HepG2 (cell line): Measurements from ENCODE around the gene HSDL1. TPM values are rescaled to one million over a fixed set of nuclear protein-coding genes. Genes with fewer than 3 reads are reported as not detected.

Experiments used
- ATAC-seq: fragments of 200-7000 bp; cut with Tn5 transposase; 3 replicates; pipeline ENCODE4 v1.9.1; 2020; ENCODE audit warnings: mild to moderate bottlenecking, moderate library complexity
- BruUV-seq: library from RNA; stranded (reverse); fragments of 400-500 nt; replicated peaks from 2 replicates; lab custom pipeline; 2021; lab: Mats Ljungman, UMichigan
- CTCF ChIA-PET: fragments of 300-600 bp; formaldehyde crosslinking; extraction: SDS; loops from one replicate; lab custom pipeline; 2021; ENCODE audit warnings: low total read pairs, inconsistent platforms, low intra/inter-chr PET ratio; lab: Yijun Ruan, JAX
- POLR2A ChIA-PET: fragments of 350-600 bp; sonication (Branson Sonifier 250); formaldehyde crosslinking; loops from one replicate; lab custom pipeline; 2020; ENCODE audit warnings: antibody characterized with exemption, inconsistent platforms; lab: Yijun Ruan, JAX
- DNase-seq: peaks from one replicate; pipeline ENCODE4 v3.0.0-alpha.2; 2015; ENCODE audit warnings: low spot score
- FAIRE-seq: peaks from 3 replicates; lab custom pipeline; 2011; peaks lifted over from hg19 to GRCh38; lab: Jason Lieb, UNC
- H2AFZ ChIP-seq: one replicate; pipeline ENCODE4 v1.6.1; 2011; ENCODE audit warnings: low read length, inconsistent platforms
- H3K27ac ChIP-seq: fragments of 300-600 bp; 3 replicates; pipeline ENCODE4 v1.8.0; 2011; ENCODE audit warnings: mixed run types, mild to moderate bottlenecking, mixed read lengths, low read length, inconsistent platforms; ENCODE audit not compliant: insufficient read depth; ENCODE audit errors: extremely low read length
- H3K27me3 ChIP-seq, 2 experiments: fragments of 200-600 bp in 1 of 2; 2 replicates in 1 of 2; 3 replicates in 1 of 2; pipeline versions ENCODE4 v1.6.0 to v1.8.0; 2011; ENCODE audit warnings: low read length in 2 of 2, mild to moderate bottlenecking in 2 of 2, moderate library complexity in 2 of 2, inconsistent platforms in 1 of 2; ENCODE audit not compliant: insufficient read depth in 2 of 2, control insufficient read depth in 1 of 2
- H3K36me3 ChIP-seq, 2 experiments: fragments of 200-600 bp in 1 of 2; replicated peaks in 1 of 2; 2 replicates in 1 of 2; 3 replicates in 1 of 2; pipeline versions ENCODE4 v1.5.1 to v1.8.0; 2011; ENCODE audit warnings: low read length in 2 of 2, inconsistent platforms in 1 of 2; ENCODE audit not compliant: insufficient read depth in 2 of 2, control insufficient read depth in 1 of 2
- H3K4me1 ChIP-seq: 2 replicates; pipeline ENCODE4 v1.5.1; 2012; ENCODE audit warnings: low read length, inconsistent platforms; ENCODE audit not compliant: insufficient read depth
- H3K4me2 ChIP-seq: 2 replicates; pipeline ENCODE4 v1.6.0; 2011; ENCODE audit warnings: low read depth, low read length, inconsistent platforms
- H3K4me3 ChIP-seq, 3 experiments: fragments of 200-600 bp in 1 of 3; sonication (generic), shearing (Covaris generic) in 1 of 3; replicated peaks in 1 of 3; 2 replicates each; pipeline ENCODE4 v1.5.1; 2011 to 2016; ENCODE audit warnings: low read length in 3 of 3, inconsistent platforms in 2 of 3, low read depth in 2 of 3, mild to moderate bottlenecking in 2 of 3, control low read depth in 1 of 3, mixed read lengths in 1 of 3; ENCODE audit not compliant: insufficient read depth in 1 of 3
- H3K79me2 ChIP-seq: one replicate; pipeline ENCODE4 v1.6.1; 2011; ENCODE audit warnings: low read length, inconsistent platforms; ENCODE audit not compliant: insufficient read depth
- H3K9ac ChIP-seq: 2 replicates; pipeline ENCODE4 v1.6.0; 2011; ENCODE audit warnings: mild to moderate bottlenecking, low read depth, low read length, inconsistent platforms; ENCODE audit not compliant: insufficient read depth
- H3K9me3 ChIP-seq: 2 replicates; pipeline ENCODE4 v1.5.1; 2012; ENCODE audit warnings: mild to moderate bottlenecking, low read length
- H4K20me1 ChIP-seq: 2 replicates; pipeline ENCODE4 v1.6.0; 2011; ENCODE audit warnings: inconsistent platforms, mild to moderate bottlenecking, low read length, moderate library complexity; ENCODE audit not compliant: insufficient read depth
- ARID5B ChIP-seq: IDR thresholded peaks from 2 replicates; pipeline ENCODE4 v1.4.0; 2020; ENCODE audit warnings: mild to moderate bottlenecking, missing genetic modification reagents
- CEBPB ChIP-seq: IDR thresholded peaks from 2 replicates; pipeline ENCODE4 v1.6.1; 2011; ENCODE audit warnings: low read depth, low read length, improper control_type of control experiment, borderline replicate concordance
- ETV6 ChIP-seq: sonication (generic); formaldehyde crosslinking; conservative IDR thresholded peaks from 2 replicates; pipeline ENCODE4 v1.4.0; 2020; ENCODE audit warnings: missing genetic modification reagents
- GTF2F1 ChIP-seq: fragments of 150-350 bp; IDR thresholded peaks from 2 replicates; pipeline ENCODE4 v1.6.1; 2014; ENCODE audit warnings: low read length
- IRX3 ChIP-seq: sonication (generic); formaldehyde crosslinking; IDR thresholded peaks from 2 replicates; pipeline ENCODE4 v1.8.1; 2023; ENCODE audit warnings: mild to moderate bottlenecking, low read depth, missing genetic modification reagents, borderline replicate concordance
- SIN3A ChIP-seq: IDR thresholded peaks from 2 replicates; pipeline ENCODE4 v1.6.1; 2011; ENCODE audit warnings: low read depth, mild to moderate bottlenecking, control low read depth, low read length, borderline replicate concordance
- SNAPC2 ChIP-seq: sonication (generic); formaldehyde crosslinking; IDR thresholded peaks from 2 replicates; pipeline ENCODE4 v1.8.1; 2022; ENCODE audit warnings: mild to moderate bottlenecking, missing genetic modification reagents
- ZBTB42 ChIP-seq: sonication (generic); formaldehyde crosslinking; IDR thresholded peaks from 2 replicates; pipeline ENCODE4 v1.5.0; 2020; ENCODE audit warnings: mild to moderate bottlenecking, missing genetic modification reagents
- ZNF251 ChIP-seq: sonication (generic); formaldehyde crosslinking; IDR thresholded peaks from 2 replicates; pipeline ENCODE4 v1.9.0; 2021; ENCODE audit warnings: mild to moderate bottlenecking, missing genetic modification reagents
- ZNF460 ChIP-seq: sonication (generic); formaldehyde crosslinking; IDR thresholded peaks from 2 replicates; pipeline ENCODE4 v1.5.1; 2020; ENCODE audit warnings: missing genetic modification reagents, mild to moderate bottlenecking, borderline replicate concordance
- ZNF562 ChIP-seq: sonication (generic); formaldehyde crosslinking; IDR thresholded peaks from 2 replicates; pipeline ENCODE4 v1.8.0; 2022; ENCODE audit warnings: missing genetic modification reagents, borderline replicate concordance
- ZNF614 ChIP-seq: IDR thresholded peaks from 2 replicates; pipeline ENCODE4 v1.6.1; 2018; ENCODE audit warnings: missing biosample characterization, missing genetic modification reagents, inconsistent platforms, borderline replicate concordance
- WGBS: methylation state at CpG from one replicate; pipeline ENCODE4 v1.1.6; 2017; ENCODE audit warnings: low lambda C conversion rate; 5-methylcytosine and 5-hydroxymethylcytosine counted together
- in situ Hi-C: cut with HindIII; loops from 2 replicates; pipeline ENCODE4 v1.10.0; 2017; ENCODE audit warnings: low pct_unique_long_range_greater_than_20kb; ENCODE audit not compliant: extremely low pct_ligation_motif_present
- intact Hi-C: fragments of 100-400 bp; cut with micrococcal nuclease; formaldehyde crosslinking; loops from one replicate; pipeline ENCODE4 v1.10.0; 2022; ENCODE audit not compliant: unreplicated experiment
- polyA plus RNA-seq, 8 experiments: library from polyadenylated mRNA; depleted of rRNA in 3 of 8; stranded (reverse) in 7 of 8; unstranded in 1 of 8; fragments of >200 nt; fragmentation: Illumina TruSeq in 4 of 8; extraction: Trizol in 4 of 8; gene quantifications; 2 replicates each; pipeline versions ENCODE4 v1.2.1 to v1.2.3, GENCODE V29; 2011 to 2016; ENCODE audit warnings: low read depth in 4 of 8, missing spikeins in 1 of 8, mixed read lengths in 1 of 8; ENCODE audit not compliant: insufficient read depth in 1 of 8
- total RNA-seq, 5 experiments: library from RNA; depleted of rRNA; stranded (reverse); fragments of >200 nt; fragmentation: Illumina TruSeq; extraction: Trizol; gene quantifications; 2 replicates each; pipeline ENCODE4 v1.2.3, GENCODE V29; 2016; ENCODE audit warnings: low read depth in 1 of 5

Gene HSDL1
- total and polyA plus RNA-seq, 2 of the 13 experiments (the other 11 are each of a cell fraction or from before 2014, with no cell fraction given): 49.2 to 49.7 TPM

- TF ChIP-seq GTF2F1 (no peak), ZNF460 (CRISPR knock-in tag) (no peak), IRX3 (no peak), ZNF562 (no peak), ZNF251 (CRISPR knock-in tag) (no peak), ZNF614 (CRISPR knock-in tag) (peak; percentile 78; the same call in 1 of the 2 replicates), ETV6 (CRISPR knock-in tag) (no peak)
These were observed 48.5 kb downstream of the HSDL1 start (continued) for GRCh38 chr16:84096447-84097005.

GRCh38 chr16:84095466-84095865 lies 49.5 kb downstream of the HSDL1 start:
- peaks cover 22 to 78% of the 10 kb centered on the region in 2 experiments for H3K36me3 ChIP-seq
- CTCF ChIA-PET: no interaction called here
- POLR2A ChIA-PET: no interaction called here

More at GRCh38 chr16:84095466-84095865, 49.5 kb downstream of the HSDL1 start:
- Histone ChIP-seq H4K20me1 (peaks cover 20% of the 10 kb centered on the region), H3K4me3 (no peak overlapping the region), H3K4me2 (no peak overlapping the region), H3K4me1 (peaks cover 19% of the 10 kb centered on the region), H3K9ac (no peak overlapping the region), H3K9me3 (no peaks in the 10 kb centered on the region), H3K27me3 (no peaks in the 10 kb centered on the region), H2AFZ (no peak overlapping the region), H3K79me2 (no peaks in the 10 kb centered on the region), H3K27ac (no peak overlapping the region)
- in situ Hi-C loops: no loop called here
- FAIRE-seq: no peak
- no TSS peak for BruUV-seq
- intact Hi-C loops: no loop called here
- ATAC-seq: no peak
- TF ChIP-seq SNAPC2 (CRISPR knock-in tag) (no peak), SIN3A (no peak), ARID5B (CRISPR knock-in tag) (no peak), CEBPB (no peak), ZBTB42 (CRISPR knock-in tag) (no peak)
- 95% methylated on average over 14 of the region's 14 CpGs for WGBS
- DNase-seq: no peak
